ENCODE measurements around the gene TMEM140.

TMEM140 gene

GRCh38 chr7:135206941-135207391 lies 59.1 kb downstream of the TMEM140 start:
- H3K27ac ChIP-seq = no peak overlapping the region
- H3K36me3 ChIP-seq (ENCODE audit: insufficient read depth) = no peaks in the 10 kb centered on the region
- peaks cover 7% of the 10 kb centered on the region for H3K4me1 ChIP-seq (ENCODE audit: low read depth, poor library complexity, severe bottlenecking)
- H3K9ac ChIP-seq = no peak overlapping the region
- no peaks in the 10 kb centered on the region for H3K27me3 ChIP-seq (ENCODE audit: insufficient read depth, low read depth)
- H3K4me2 ChIP-seq = no peak overlapping the region
- TF ChIP-seq CTCF (conservative IDR thresholded peaks at IDR 0.05; ENCODE audit: low read depth, low read length) = no peak
- H2AFZ ChIP-seq (ENCODE audit: low read depth) = no peak overlapping the region
- no peak overlapping the region for H3K4me3 ChIP-seq (IDR thresholded peaks at IDR 0.05; ENCODE audit: insufficient read depth, low read depth, low read length)
- H4K20me1 ChIP-seq (ENCODE audit: insufficient read depth) = no peaks in the 10 kb centered on the region
- no peaks in the 10 kb centered on the region for H3K79me2 ChIP-seq (ENCODE audit: insufficient read depth, low read depth)

GRCh38 chr7:135207406-135208101 lies 59.7 kb downstream of the TMEM140 start:
- Histone ChIP-seq H3K9ac (no peak overlapping the region), H3K27ac (no peak overlapping the region), H4K20me1 (ENCODE audit: insufficient read depth) (no peaks in the 10 kb centered on the region), H3K36me3 (ENCODE audit: insufficient read depth) (no peaks in the 10 kb centered on the region), H3K4me2 (no peak overlapping the region), H3K4me3 (IDR thresholded peaks at IDR 0.05; ENCODE audit: insufficient read depth, low read depth, low read length) (no peak overlapping the region), H3K4me1 (ENCODE audit: low read depth, poor library complexity, severe bottlenecking) (peaks cover 10% of the 10 kb centered on the region), H3K79me2 (ENCODE audit: insufficient read depth, low read depth) (no peaks in the 10 kb centered on the region), H2AFZ (ENCODE audit: low read depth) (no peak overlapping the region), H3K27me3 (ENCODE audit: insufficient read depth, low read depth) (no peaks in the 10 kb centered on the region)
- no peak for TF ChIP-seq CTCF (conservative IDR thresholded peaks at IDR 0.05; ENCODE audit: low read depth, low read length)

- TF ChIP-seq CTCF (conservative IDR thresholded peaks at IDR 0.05; ENCODE audit: low read depth, low read length) = no peak
- Histone ChIP-seq H3K79me2 (ENCODE audit: insufficient read depth, low read depth) (no peaks in the 10 kb centered on the region), H3K9ac (no peak overlapping the region), H3K27ac (no peak overlapping the region), H3K36me3 (ENCODE audit: insufficient read depth) (no peaks in the 10 kb centered on the region), H3K4me1 (ENCODE audit: low read depth, poor library complexity, severe bottlenecking) (peaks cover 10% of the 10 kb centered on the region), H2AFZ (ENCODE audit: low read depth) (no peak overlapping the region), H3K4me2 (no peak overlapping the region), H3K27me3 (ENCODE audit: insufficient read depth, low read depth) (no peaks in the 10 kb centered on the region), H4K20me1 (ENCODE audit: insufficient read depth) (no peaks in the 10 kb centered on the region), H3K4me3 (IDR thresholded peaks at IDR 0.05; ENCODE audit: insufficient read depth, low read depth, low read length) (no peak overlapping the region)
Measured at GRCh38 chr7:135208102-135208793, 60.4 kb downstream of the TMEM140 start.

- H3K79me2 ChIP-seq (ENCODE audit: insufficient read depth, low read depth) = no peaks in the 10 kb centered on the region
- H2AFZ ChIP-seq (ENCODE audit: low read depth) = no peak overlapping the region
Measured at GRCh38 chr7:135209225-135209834, 61.5 kb downstream of the TMEM140 start.

More at GRCh38 chr7:135209225-135209834, 61.5 kb downstream of the TMEM140 start:
- Histone ChIP-seq H3K4me2 (no peak overlapping the region), H3K36me3 (ENCODE audit: insufficient read depth) (no peaks in the 10 kb centered on the region), H4K20me1 (ENCODE audit: insufficient read depth) (no peaks in the 10 kb centered on the region), H3K9ac (no peak overlapping the region), H3K27ac (no peak overlapping the region), H3K4me1 (ENCODE audit: low read depth, poor library complexity, severe bottlenecking) (peaks cover 10% of the 10 kb centered on the region), H3K27me3 (ENCODE audit: insufficient read depth, low read depth) (no peaks in the 10 kb centered on the region), H3K4me3 (IDR thresholded peaks at IDR 0.05; ENCODE audit: insufficient read depth, low read depth, low read length) (no peak overlapping the region)
- TF ChIP-seq CTCF (conservative IDR thresholded peaks at IDR 0.05; ENCODE audit: low read depth, low read length) = no peak
